Progenitor cell of endocrine pancreas (in vitro differentiated cells): ENCODE results near the gene MIOS. TPM values are rescaled to one million over a fixed set of nuclear protein-coding genes. Genes with fewer than 3 reads are reported as not detected.

Source experiments
- DNase-seq: peaks from one replicate; pipeline ENCODE4 v3.0.0; 2021; ENCODE audit warnings: low spot score; ENCODE audit not compliant: unreplicated experiment
- H3K27ac Mint-ChIP-seq: 2 replicates; pipeline ENCODE4 v1.8.0; 2021; ENCODE audit warnings: mild to moderate bottlenecking, moderate library complexity, mixed read lengths
- H3K27me3 Mint-ChIP-seq: 2 replicates; pipeline ENCODE4 v1.8.0; 2021; ENCODE audit warnings: mixed read lengths
- H3K36me3 Mint-ChIP-seq: 2 replicates; pipeline ENCODE4 v1.8.0; 2022; ENCODE audit warnings: mixed read lengths; ENCODE audit not compliant: insufficient read depth
- H3K4me1 Mint-ChIP-seq: 2 replicates; pipeline ENCODE4 v1.8.0; 2021; ENCODE audit warnings: low read depth, mixed read lengths
- H3K4me3 Mint-ChIP-seq: 2 replicates; pipeline ENCODE4 v1.8.0; 2021; ENCODE audit warnings: low read depth, mild to moderate bottlenecking, moderate library complexity, mixed read lengths
- H3K9me3 Mint-ChIP-seq: 2 replicates; pipeline ENCODE4 v1.8.0; 2021; ENCODE audit warnings: low read depth, mixed read lengths
- CTCF ChIP-seq: fragments of 200-600 bp; sonication (generic); IDR thresholded peaks from one replicate; pipeline ENCODE4 v1.5.0; 2021; ENCODE audit warnings: antibody characterized with exemption, mild to moderate bottlenecking; ENCODE audit not compliant: unreplicated experiment
- total RNA-seq: library from RNA; stranded (reverse); gene quantifications from 2 replicates; pipeline ENCODE4 v1.2.1, GENCODE V29; 2021

The MIOS gene
- total RNA-seq, 1 donor from 2014 or later, result 62.0 TPM

DNA sequence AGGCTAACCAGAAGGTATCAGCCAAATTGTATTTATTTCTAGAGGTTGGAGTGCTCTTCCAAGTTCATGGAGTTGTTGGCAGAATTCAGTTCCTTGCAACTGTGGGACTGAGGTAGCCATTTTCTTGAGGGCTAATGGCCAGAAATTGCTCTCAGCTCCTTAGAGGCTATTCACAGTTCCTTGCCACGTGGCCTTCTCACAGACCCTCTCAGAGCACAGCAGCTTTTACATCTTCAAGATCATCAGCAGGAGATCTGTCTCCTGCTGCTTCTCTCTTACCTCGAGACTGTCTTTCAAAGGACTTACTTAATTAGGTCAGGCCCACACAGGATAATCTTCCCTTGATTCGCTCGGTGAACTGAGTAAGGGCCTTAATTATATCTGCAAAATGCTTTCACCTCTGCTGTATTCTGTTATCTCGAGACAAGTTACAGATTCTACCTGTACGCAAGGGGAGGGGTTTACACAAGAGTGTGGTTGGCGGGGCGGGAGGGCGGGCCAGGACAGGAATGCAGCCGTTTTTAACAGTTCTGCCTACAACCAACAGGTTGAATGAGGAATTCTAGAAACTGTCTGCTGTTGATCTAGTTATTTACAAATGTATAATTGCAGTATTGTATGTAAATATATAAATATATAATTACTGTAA lies 15.0 kb downstream of the MIOS start:
- Mint-ChIP-seq H3K27ac (peak overlapping the region; percentile 85), H3K4me1 (peaks cover 10% of the 10 kb centered on the region), H3K27me3 (no peaks in the 10 kb centered on the region), H3K36me3 (peaks cover 4% of the 10 kb centered on the region), H3K4me3 (no peak overlapping the region), H3K9me3 (no peaks in the 10 kb centered on the region)
- no peak for TF ChIP-seq CTCF
- no peak for DNase-seq

- no peak for DNase-seq
- no peak for TF ChIP-seq CTCF
- H3K36me3 Mint-ChIP-seq, result peaks cover 4% of the 10 kb centered on the region
- H3K4me1 Mint-ChIP-seq, result peaks cover 10% of the 10 kb centered on the region
- no peak overlapping the region for H3K27ac Mint-ChIP-seq
- no peak overlapping the region for H3K4me3 Mint-ChIP-seq
- no peaks in the 10 kb centered on the region for H3K9me3 Mint-ChIP-seq
- no peaks in the 10 kb centered on the region for H3K27me3 Mint-ChIP-seq
These were observed 15.9 kb downstream of the MIOS start for GRCh38 chr7:7582596-7582995.

DNA sequence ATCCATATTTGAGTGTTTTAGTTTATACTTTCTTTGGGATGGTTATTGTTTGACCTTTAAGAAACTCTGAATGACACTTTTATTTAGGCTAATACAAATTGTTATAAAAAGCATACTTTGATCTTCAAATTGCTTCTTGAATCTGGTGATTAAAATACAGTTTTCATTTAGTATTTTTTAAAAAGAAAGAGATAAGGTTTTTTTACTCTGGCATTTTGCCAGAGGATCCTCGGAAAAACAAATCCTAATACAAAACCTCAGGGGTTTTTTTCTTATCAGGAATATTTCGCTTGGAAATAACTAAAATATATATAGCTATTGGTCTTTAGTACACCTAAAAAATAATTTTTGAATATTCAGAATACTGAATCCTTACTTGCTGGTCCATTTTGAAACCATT lies 17.0 kb downstream of the MIOS start:
- no peaks in the 10 kb centered on the region for H3K9me3 Mint-ChIP-seq
- H3K27me3 Mint-ChIP-seq, result no peaks in the 10 kb centered on the region
- H3K4me1 Mint-ChIP-seq, result peaks cover 10% of the 10 kb centered on the region
- TF ChIP-seq CTCF, result no peak
- H3K4me3 Mint-ChIP-seq, result no peak overlapping the region
- DNase-seq, result no peak
- no peak overlapping the region for H3K27ac Mint-ChIP-seq
- H3K36me3 Mint-ChIP-seq, result peaks cover 4% of the 10 kb centered on the region

GRCh38 chr7:7584653-7585052 lies 18.0 kb downstream of the MIOS start:
- Mint-ChIP-seq H3K36me3 (peaks cover under 1% of the 10 kb centered on the region), H3K4me1 (peaks cover 10% of the 10 kb centered on the region), H3K27ac (no peak overlapping the region), H3K27me3 (no peaks in the 10 kb centered on the region), H3K4me3 (no peak overlapping the region), H3K9me3 (no peaks in the 10 kb centered on the region)
- no peak for TF ChIP-seq CTCF
- no peak for DNase-seq

- Mint-ChIP-seq H3K9me3 (no peaks in the 10 kb centered on the region), H3K4me1 (peaks cover 10% of the 10 kb centered on the region), H3K27ac (no peak overlapping the region), H3K36me3 (peaks cover 4% of the 10 kb centered on the region), H3K27me3 (no peaks in the 10 kb centered on the region), H3K4me3 (no peak overlapping the region)
- TF ChIP-seq CTCF, result no peak
- no peak for DNase-seq
These were observed 18.7 kb downstream of the MIOS start for GRCh38 chr7:7585241-7585928.
